ENCODE data around the gene SEMA3G.

The SEMA3G gene

DNA sequence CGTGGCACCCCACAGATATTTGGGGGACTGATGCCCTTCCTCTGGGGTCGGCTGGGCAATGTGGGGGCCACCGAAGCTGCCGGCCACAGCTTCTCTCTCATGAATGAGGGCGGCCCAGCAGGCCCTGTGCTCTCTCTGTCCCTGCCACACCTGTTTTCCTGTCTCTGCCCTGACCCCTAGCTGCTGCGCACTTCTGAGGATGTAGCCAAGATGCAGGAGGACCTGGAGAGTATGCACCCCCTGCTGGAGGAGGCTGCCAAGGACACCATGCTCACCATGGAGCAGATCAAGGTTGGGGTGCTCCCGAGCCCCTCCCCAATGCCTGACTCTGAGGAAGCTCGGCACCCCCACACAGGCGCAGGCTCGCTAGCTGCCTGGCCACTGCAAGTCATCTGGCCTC, 59.7 kb downstream of the SEMA3G start:
- Histone ChIP-seq H3K27me3 (ENCODE audit: low read depth, low read length) (no peaks in the 10 kb centered on the region), H3K36me3 (ENCODE audit: control insufficient read depth in 1 of 2, insufficient read depth in 2 of 2, low read length in 2 of 2) (no peaks in the 10 kb centered on the region), H3K27ac (ENCODE audit: low read length) (no peak overlapping the region), H3K4me3 (ENCODE audit: low read depth in 1 of 2, low read length in 2 of 2) (no peak overlapping the region), H3K9me3 (ENCODE audit: control insufficient read depth in 1 of 2, low read length in 2 of 2) (no peaks in the 10 kb centered on the region), H3K4me1 (ENCODE audit: control insufficient read depth in 1 of 2, insufficient read depth in 2 of 2, low read length in 2 of 2) (no peaks in the 10 kb centered on the region)

DNA sequence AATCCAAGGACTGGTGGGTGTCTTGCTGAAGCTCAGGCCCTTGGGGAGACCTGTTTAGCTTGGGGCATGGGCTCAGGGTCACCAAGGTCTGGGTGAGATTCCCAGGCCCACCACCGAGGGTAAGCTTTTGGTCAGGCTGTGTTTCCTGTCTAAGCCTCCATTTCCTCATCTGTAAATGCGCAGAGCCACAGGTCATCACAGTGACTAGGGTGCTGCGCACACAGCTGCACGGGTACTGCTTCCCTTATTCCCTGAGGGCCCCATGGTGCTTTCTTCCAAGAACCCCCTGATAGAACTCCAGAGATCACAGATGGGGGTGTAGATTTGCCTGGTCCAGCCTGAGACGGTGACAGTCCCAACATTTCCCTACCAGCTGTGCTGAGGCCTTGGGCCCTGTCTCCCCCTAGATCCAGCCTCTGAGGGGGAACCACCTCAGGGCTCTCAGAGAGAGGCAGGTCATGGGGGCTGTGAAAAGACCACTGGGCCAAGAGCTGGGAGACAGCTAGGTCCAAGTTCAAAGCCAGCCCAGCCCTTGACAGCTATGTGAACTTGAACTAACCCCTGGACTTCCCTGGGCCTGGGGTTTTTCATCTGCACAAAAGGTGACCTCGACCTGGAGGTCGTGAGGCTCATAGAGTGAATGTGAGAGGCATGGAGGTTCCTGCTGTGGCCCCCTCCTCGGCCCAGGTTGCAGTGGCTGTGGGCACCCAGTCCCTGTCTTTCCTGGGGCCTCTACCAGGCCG, 60.7 kb downstream of the SEMA3G start:
- Histone ChIP-seq H3K4me1 (ENCODE audit: control insufficient read depth in 1 of 2, insufficient read depth in 2 of 2, low read length in 2 of 2) (no peaks in the 10 kb centered on the region), H3K27me3 (ENCODE audit: low read depth, low read length) (no peaks in the 10 kb centered on the region), H3K36me3 (ENCODE audit: control insufficient read depth in 1 of 2, insufficient read depth in 2 of 2, low read length in 2 of 2) (no peaks in the 10 kb centered on the region), H3K27ac (ENCODE audit: low read length) (no peak overlapping the region), H3K9me3 (ENCODE audit: control insufficient read depth in 1 of 2, low read length in 2 of 2) (no peaks in the 10 kb centered on the region), H3K4me3 (ENCODE audit: low read depth in 1 of 2, low read length in 2 of 2) (no peak overlapping the region)

DNA sequence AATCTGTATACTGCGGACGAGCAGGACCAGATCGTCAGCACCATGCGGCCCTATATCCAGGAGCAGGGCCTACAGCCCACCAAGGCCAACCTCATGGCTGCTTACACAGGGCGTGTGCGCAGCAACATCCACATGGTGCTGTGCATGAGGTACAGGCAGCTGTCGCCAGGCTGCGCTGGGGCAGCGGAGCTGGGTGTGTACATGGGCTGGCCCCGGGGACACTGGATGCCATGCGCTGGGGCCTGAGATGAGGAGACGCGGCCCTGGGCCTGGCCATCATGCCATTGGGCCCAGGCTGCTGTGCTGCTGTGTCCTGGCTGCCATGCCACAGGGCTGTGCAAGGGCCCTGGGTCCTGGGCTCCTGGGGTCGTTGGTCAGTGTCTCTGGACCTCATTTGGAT, 61.5 kb downstream of the SEMA3G start:
- Histone ChIP-seq H3K4me1 (ENCODE audit: control insufficient read depth in 1 of 2, insufficient read depth in 2 of 2, low read length in 2 of 2) (no peaks in the 10 kb centered on the region), H3K27ac (ENCODE audit: low read length) (no peak overlapping the region)

More for the DNA sequence above, 61.5 kb downstream of the SEMA3G start:
- Histone ChIP-seq H3K27me3 (ENCODE audit: low read depth, low read length) (no peaks in the 10 kb centered on the region), H3K4me3 (ENCODE audit: low read depth in 1 of 2, low read length in 2 of 2) (no peak overlapping the region), H3K9me3 (ENCODE audit: control insufficient read depth in 1 of 2, low read length in 2 of 2) (no peaks in the 10 kb centered on the region), H3K36me3 (ENCODE audit: control insufficient read depth in 1 of 2, insufficient read depth in 2 of 2, low read length in 2 of 2) (no peaks in the 10 kb centered on the region)

Measured in muscle layer of duodenum (tissue), 2 donors.